Measurements from ENCODE around the gene MDC1. TPM values are rescaled to one million over a fixed set of nuclear protein-coding genes. Genes with fewer than 3 reads are reported as not detected.

Gene MDC1
- polyA plus RNA-seq, 12 donors, result 19.5 to 54.6 (median 26.0) TPM

Other genes starting within 250 kb of the MDC1 start
- gene HLA-E, start 227.8 kb downstream of the MDC1 start, polyA plus RNA-seq (ENCODE audit: insufficient read length in 12 of 12), result 100 to 1,000 TPM in 1 of 12 donors, 10 to 100 TPM in 10, not detected in 1; 62.2 to 109 (median 76.8) TPM
- 10 to 100 TPM in 11 of 12 donors, not detected in 1; 41.0 to 65.4 (median 51.1) TPM for gene GNL1, start 160.8 kb downstream of the MDC1 start, polyA plus RNA-seq (ENCODE audit: insufficient read length in 12 of 12)
- gene PRR3, start 160.0 kb downstream of the MDC1 start, polyA plus RNA-seq (ENCODE audit: insufficient read length in 12 of 12), result 10 to 100 TPM in 11 of 12 donors, not detected in 1; 14.5 to 33.7 (median 22.0) TPM
- 10 to 100 TPM in 11 of 12 donors, not detected in 1; 42.1 to 69.0 (median 47.1) TPM for gene ABCF1, start 145.8 kb downstream of the MDC1 start, polyA plus RNA-seq (ENCODE audit: insufficient read length in 12 of 12)
- 10 to 100 TPM in 11 of 12 donors, not detected in 1; 26.4 to 71.5 (median 31.8) TPM for gene PPP1R10, start 100.0 kb downstream of the MDC1 start, polyA plus RNA-seq (ENCODE audit: insufficient read length in 12 of 12)
- gene MRPS18B, start 99.4 kb downstream of the MDC1 start, polyA plus RNA-seq (ENCODE audit: insufficient read length in 12 of 12), result 10 to 100 TPM in 11 of 12 donors, not detected in 1; 40.6 to 60.2 (median 51.1) TPM
- gene ATAT1, start 90.4 kb downstream of the MDC1 start, polyA plus RNA-seq (ENCODE audit: insufficient read length in 12 of 12), result 10 to 100 TPM in 11 of 12 donors, not detected in 1; 16.0 to 52.5 (median 19.8) TPM
- 10 to 100 TPM in 10 of 12 donors, 1 to 10 TPM in 1, not detected in 1; 8.4 to 75.6 (median 15.7) TPM for gene C6orf136, start 70.1 kb downstream of the MDC1 start, polyA plus RNA-seq (ENCODE audit: insufficient read length in 12 of 12)
- 10 to 100 TPM in 11 of 12 donors, not detected in 1; 20.7 to 33.4 (median 22.6) TPM for gene DHX16, start 44.3 kb downstream of the MDC1 start, polyA plus RNA-seq (ENCODE audit: insufficient read length in 12 of 12)
- 10 to 100 TPM in 11 of 12 donors, not detected in 1; 37.4 to 65.9 (median 41.1) TPM for gene PPP1R18, start 30.6 kb downstream of the MDC1 start, polyA plus RNA-seq (ENCODE audit: insufficient read length in 12 of 12)
- gene NRM, start 26.3 kb downstream of the MDC1 start, polyA plus RNA-seq (ENCODE audit: insufficient read length in 12 of 12), result 10 to 100 TPM in 11 of 12 donors, not detected in 1; 32.1 to 50.3 (median 38.9) TPM
- 1,000 to 10,000 TPM in 2 of 12 donors, 100 to 1,000 TPM in 10; 374 to 1,081 (median 842) TPM for gene TUBB, start 3.1 kb upstream of the MDC1 start, polyA plus RNA-seq (ENCODE audit: insufficient read length in 12 of 12)
- gene FLOT1, start 25.4 kb upstream of the MDC1 start, polyA plus RNA-seq (ENCODE audit: insufficient read length in 12 of 12), result 100 to 1,000 TPM in 7 of 12 donors, 10 to 100 TPM in 4, not detected in 1; 92.8 to 121 (median 107) TPM
- gene IER3, start 27.3 kb upstream of the MDC1 start, polyA plus RNA-seq (ENCODE audit: insufficient read length in 12 of 12), result 10 to 100 TPM in 7 of 12 donors, 1 to 10 TPM in 4, not detected in 1; 7.2 to 18.7 (median 11.0) TPM
- 100 to 1,000 TPM in 1 of 12 donors, 10 to 100 TPM in 10, not detected in 1; 52.4 to 112 (median 69.5) TPM for gene DDR1, start 167.2 kb upstream of the MDC1 start, polyA plus RNA-seq (ENCODE audit: insufficient read length in 12 of 12)
- gene GTF2H4, start 190.9 kb upstream of the MDC1 start, polyA plus RNA-seq (ENCODE audit: insufficient read length in 12 of 12), result 10 to 100 TPM in 11 of 12 donors, not detected in 1; 18.0 to 33.4 (median 24.4) TPM
- gene VARS2, start 197.0 kb upstream of the MDC1 start, polyA plus RNA-seq (ENCODE audit: insufficient read length in 12 of 12), result 10 to 100 TPM in 11 of 12 donors, not detected in 1; 18.7 to 36.7 (median 25.7) TPM
- 1 to 10 TPM in 1 of 12 donors, under 1 TPM in 2, not detected in 9; 0.57 to 1.7 (median 0.90) TPM for gene SFTA2, start 214.9 kb upstream of the MDC1 start, polyA plus RNA-seq (ENCODE audit: insufficient read length in 12 of 12)
- under 1 TPM in 2 of 12 donors, not detected in 10; 0.04 to 0.06 TPM for gene MUCL3, start 223.7 kb upstream of the MDC1 start, polyA plus RNA-seq (ENCODE audit: insufficient read length in 12 of 12)